Measurements from ENCODE around the gene GBF1. TPM values are rescaled to one million over a fixed set of nuclear protein-coding genes. Genes with fewer than 3 reads are reported as not detected.
A peak's percentile ranks its signal among the peaks of the same experiment; 100 is the strongest.

Gene GBF1
- total and polyA plus RNA-seq, 10 of the 15 experiments (the other 5 are each of a cell fraction or from before 2014, with no cell fraction given) = 0.82 to 42.0 (median 21.8) TPM

- ChIA-PET SMC1A (ENCODE audit: uncharacterized antibody, unreplicated experiment) (interaction anchor here (1.0 to 4.2 kb wide), 8 partner anchors 8 to 71 kb away, joined by 3 to 42 read pairs (median 4); partner anchors contain the start of genes C10orf95, CUEDC2 and NFKB2), CTCF (interaction anchor here (1.1 to 5.6 kb wide), 15 partner anchors 8 to 252 kb away, joined by 3 to 90 read pairs (median 10); partner anchors contain the start of genes C10orf95, CUEDC2, ELOVL3 and NFKB2), POLR2A (interaction anchor here (0.6 to 4.9 kb wide), 11 partner anchors 10 to 280 kb away, joined by 3 to 35 read pairs (median 4); partner anchors contain the start of genes C10orf95, CUEDC2 and NFKB2), RAD21 (ENCODE audit: unreplicated experiment) (interaction anchor here (0.6 to 3.8 kb wide), 10 partner anchors 11 to 424 kb away, joined by 4 to 24 read pairs (median 9); partner anchors contain the start of genes ACTR1A, CUEDC2 and NOLC1)
- intact Hi-C loops (cut with micrococcal nuclease; ENCODE audit: unreplicated experiment) = loop anchor here (1.0 kb wide), 2 partner anchors 10 to 28 kb away; partner anchors contain the start of gene CUEDC2
- DNase-seq (ENCODE audit: low read depth, low spot score) (no peak), FAIRE-seq (no peak), ATAC-seq (peak; percentile 7)
- Histone ChIP-seq H3K27ac (ENCODE audit: control insufficient read depth, insufficient read depth) (peak overlapping the region; percentile 85), H3K9me3 (replicated peaks; ENCODE audit: control insufficient read depth, insufficient read depth, low read length) (no peaks in the 10 kb centered on the region), H2AFZ (ENCODE audit: control insufficient read depth, low read depth, low read length) (peak overlapping the region; percentile 100), H3K4me3 (peak overlapping the region; percentile 98), H3K4me1 (ENCODE audit: control insufficient read depth, insufficient read depth, low read length) (peaks cover 18% of the 10 kb centered on the region), H3K4me2 (ENCODE audit: control insufficient read depth, insufficient read depth) (peak overlapping the region; percentile 95), H3K9ac (ENCODE audit: control insufficient read depth, insufficient read depth, low read length) (peak overlapping the region; percentile 78), H3K36me3 (ENCODE audit: control insufficient read depth in 2 of 2, insufficient read depth in 2 of 2, low read length in 1 of 2) (peaks cover 0 to 5% of the 10 kb centered on the region in 2 experiments; a peak in 2 of 4 replicates), H3K79me2 (ENCODE audit: control insufficient read depth, insufficient read depth, low read length) (peaks cover 7% of the 10 kb centered on the region), H3K27me3 (replicated peaks in 1 of 2; ENCODE audit: control insufficient read depth in 2 of 2, insufficient read depth in 2 of 2, low read length in 1 of 2) (no peaks in the 10 kb centered on the region; a peak in 1 of 4 replicates), H4K20me1 (ENCODE audit: control insufficient read depth, insufficient read depth) (peaks cover 2% of the 10 kb centered on the region; the same call in 1 of the 2 replicates)
- WGBS (ENCODE audit: insufficient coverage, insufficient replicate concordance, low lambda C conversion rate, missing lambda C conversion rate) = 2% methylated on average over 59 of the region's 62 CpGs
- no TSS peak for BruUV-seq (replicated peaks)
- in situ Hi-C loops (cut with MboI) = no loop called here
- TF ChIP-seq TCF3 (IDR thresholded peaks at IDR 0.05; ENCODE audit: borderline replicate concordance, insufficient read depth, low read depth, low read length) (0 out of 2 replicates have a peak, but pooled peaks have one; percentile 39), RUNX3 (IDR thresholded peaks at IDR 0.05; ENCODE audit: low read length) (peak; percentile 51), BCL3 (IDR thresholded peaks at IDR 0.05; ENCODE audit: borderline replicate concordance, insufficient read depth, low read depth, low read length, poor library complexity, severe bottlenecking) (peak; percentile 41), POLR2AphosphoS5 (IDR thresholded peaks at IDR 0.05; ENCODE audit: low read length) (peak; percentile 14; the same call in 1 of the 2 replicates), SMC3 (IDR thresholded peaks at IDR 0.05; ENCODE audit: borderline replicate concordance, low read length) (no peak)
Measured at GRCh38 chr10:102421757-102422512, 176.6 kb downstream of the GBF1 start.

All from GM12878 (cell line).